Gastrocnemius medialis (tissue), 4 donors: ENCODE results near the gene HOXA7. TPM values are rescaled to one million over a fixed set of nuclear protein-coding genes. Genes with fewer than 3 reads are reported as not detected.

Experiments
- ATAC-seq, 2 donors: fragments of 150-250 bp; one replicate each; pipeline ENCODE4 v1.9.1; 2016
- DNase-seq, 2 donors: peaks; one replicate each; pipeline ENCODE4 v3.0.0-alpha.2; 2019
- H3K27ac ChIP-seq, 4 donors: fragments of 200-600 bp; sonication (generic); 1 replicate in 1 of 4; 2 replicates in 3 of 4; pipeline ENCODE4 v1.5.1; 2016 to 2018; ENCODE audit warnings: mild to moderate bottlenecking in 2 of 4, moderate library complexity in 1 of 4
- H3K27me3 ChIP-seq, 3 donors: fragments of 200-600 bp; sonication (generic) in 2 of 3; 1 replicate in 1 of 3; 2 replicates in 2 of 3; pipeline versions ENCODE4 v1.5.1 to v1.6.0; 2016 to 2019; ENCODE audit warnings: mild to moderate bottlenecking in 1 of 3, moderate library complexity in 1 of 3
- H3K36me3 ChIP-seq, 2 donors: fragments of 200-600 bp; sonication (generic) in 1 of 2; one replicate each; pipeline ENCODE4 v1.5.1; 2017 to 2018
- H3K4me1 ChIP-seq, 2 donors: fragments of 200-600 bp; sonication (generic) in 1 of 2; one replicate each; pipeline ENCODE4 v1.5.1; 2016 to 2017; ENCODE audit warnings: mild to moderate bottlenecking in 2 of 2
- H3K4me3 ChIP-seq, 4 donors: fragments of 200-600 bp; sonication (generic) in 3 of 4; 1 replicate in 1 of 4; 2 replicates in 3 of 4; pipeline ENCODE4 v1.5.1; 2016 to 2019; ENCODE audit warnings: mild to moderate bottlenecking in 2 of 4
- H3K9me3 ChIP-seq, 3 donors: fragments of 200-600 bp; sonication (generic) in 2 of 3; 1 replicate in 1 of 3; 2 replicates in 2 of 3; pipeline ENCODE4 v1.5.1; 2016 to 2019
- CTCF ChIP-seq, 5 experiments: fragments of 450-650 bp in 3 of 5; fragments of 200-600 bp in 2 of 5; sonication (generic) in 2 of 5; IDR thresholded peaks in 4 of 5; conservative IDR thresholded peaks in 1 of 5; 1 replicate in 4 of 5; 2 replicates in 1 of 5; pipeline ENCODE4 v1.5.1; 2016 to 2019; ENCODE audit warnings: antibody characterized with exemption in 5 of 5, mild to moderate bottlenecking in 3 of 5, moderate library complexity in 3 of 5
- POLR2A ChIP-seq, 2 donors: fragments of 450-650 bp; IDR thresholded peaks; one replicate each; pipeline ENCODE4 v1.6.1; 2017; ENCODE audit warnings: antibody characterized with exemption in 2 of 2, mild to moderate bottlenecking in 2 of 2, moderate library complexity in 2 of 2
- in situ Hi-C, 4 donors: fragments of 200-750 bp; cut with MboI; loops; one replicate each; pipeline versions ENCODE4 v1.15.0 to v1.8.0; 2017; ENCODE audit warnings: low sequenced_read_pairs in 4 of 4
- intact Hi-C: fragments of 100-400 bp; cut with DNase I; formaldehyde crosslinking; loops from one replicate; pipeline ENCODE4 v1.15.1; 2023; ENCODE audit warnings: low total_unique reads
- total RNA-seq, 4 donors: library from RNA; depleted of rRNA; stranded (reverse); fragments of >200 nt; gene quantifications; one replicate each; pipeline versions ENCODE4 v1.1.0 to v1.2.3, GENCODE V29; 2016

Gene HOXA7
- total RNA-seq, 4 donors from 2014 or later: 5.3 to 12.8 (median 8.6) TPM

- peaks cover 0 to 7% (median 6%) of the 10 kb centered on the region in 3 donors for H3K27me3 ChIP-seq
- in situ Hi-C loops (loop anchor here in 3 of 4 donors (10.0 to 25.0 kb wide), 5 partner anchors 898 to 1427 kb away; partner anchors contain the start of gene CREB5 (in 1 of the 3)), intact Hi-C loops (loop anchor here (5.0 to 10.0 kb wide), 2 partner anchors 1223 to 1435 kb away; partner anchors contain the start of gene CREB5)
Observed at GRCh38 chr7:27189295-27189996, 33.0 kb upstream of the HOXA7 start.

GRCh38 chr7:27188386-27189294, 32.2 kb upstream of the HOXA7 start:
- TF ChIP-seq POLR2A (IDR thresholded peaks at IDR 0.05) (no peak), CTCF (IDR thresholded peaks at IDR 0.05 in 4 of 5, conservative IDR thresholded peaks at IDR 0.05 in 1 of 5) (no peak)
- ATAC-seq (no peak), DNase-seq (peak in 1 of 2 donors; percentile 57)
- peaks cover 0 to 9% (median 6%) of the 10 kb centered on the region in 3 donors for H3K27me3 ChIP-seq
- no peaks in the 10 kb centered on the region for H3K36me3 ChIP-seq
- H3K27ac ChIP-seq: peak overlapping the region; percentile 90 to 99 (median 95)
- in situ Hi-C loops: loop anchor here in 3 of 4 donors (10.0 to 25.0 kb wide), 5 partner anchors 899 to 1426 kb away; partner anchors contain the start of gene CREB5 (in 1 of the 3)
- H3K4me3 ChIP-seq: peak overlapping the region; percentile 37 to 73 (median 52)
- intact Hi-C loops: loop anchor here (5.0 to 10.0 kb wide), 2 partner anchors 1224 to 1436 kb away; partner anchors contain the start of gene CREB5
- peaks cover 14 to 38% of the 10 kb centered on the region in 2 donors for H3K4me1 ChIP-seq
- H3K9me3 ChIP-seq: no peaks in the 10 kb centered on the region

More at GRCh38 chr7:27189295-27189996, 33.0 kb upstream of the HOXA7 start:
- DNase-seq (peak in 1 of 2 donors; percentile 78), ATAC-seq (peak; percentile 8)
- H3K4me1 ChIP-seq: peaks cover 14 to 45% of the 10 kb centered on the region in 2 donors
- H3K4me3 ChIP-seq: peak overlapping the region; percentile 37 to 73 (median 52)
- TF ChIP-seq POLR2A (IDR thresholded peaks at IDR 0.05) (peak; percentile 57 to 66), CTCF (IDR thresholded peaks at IDR 0.05 in 4 of 5, conservative IDR thresholded peaks at IDR 0.05 in 1 of 5) (no peak)
- peak overlapping the region; percentile 90 to 99 (median 95) for H3K27ac ChIP-seq
- H3K9me3 ChIP-seq: no peaks in the 10 kb centered on the region
- no peaks in the 10 kb centered on the region for H3K36me3 ChIP-seq

GRCh38 chr7:27187475-27188385, 31.3 kb upstream of the HOXA7 start:
- Histone ChIP-seq H3K4me3 (peak overlapping the region; percentile 37 to 73 (median 52)), H3K27ac (peak overlapping the region; percentile 90 to 99 (median 95)), H3K36me3 (no peaks in the 10 kb centered on the region), H3K9me3 (no peaks in the 10 kb centered on the region), H3K27me3 (peaks cover 0 to 6% (median 3%) of the 10 kb centered on the region in 3 donors), H3K4me1 (peaks cover 18 to 42% of the 10 kb centered on the region in 2 donors)
- in situ Hi-C loops: loop anchor here in 3 of 4 donors (10.0 to 25.0 kb wide), 5 partner anchors 900 to 1425 kb away; partner anchors contain the start of gene CREB5 (in 1 of the 3)
- no peak for ATAC-seq
- DNase-seq: no peak
- intact Hi-C loops: loop anchor here (5.0 to 10.0 kb wide), 2 partner anchors 1225 to 1437 kb away; partner anchors contain the start of gene CREB5
- TF ChIP-seq CTCF (IDR thresholded peaks at IDR 0.05 in 4 of 5, conservative IDR thresholded peaks at IDR 0.05 in 1 of 5) (no peak), POLR2A (IDR thresholded peaks at IDR 0.05) (no peak)
